Activated CD8-positive, alpha-beta memory T cell treated with anti-CD3 and anti-CD28 coated beads for 4 hours (primary cell): ENCODE results near the gene PRUNE2.
"Not testable (repeated sequence)": the region's sequence is repeated elsewhere in the genome, so short reads cannot be mapped to it uniquely, and the experiment has no call there.

Experiments
- DNase-seq, 2 donors: peaks; one replicate each; pipeline ENCODE4 v3.0.0-alpha.2; 2020; ENCODE audit warnings: low read depth in 2 of 2

The PRUNE2 gene

GRCh38 chr9:76905791-76906646 is at the start of gene PRUNE2:
TSS of gene PRUNE2 (minus strand) at chr9:76906114. CDS start at chr9:76905963, 151 bp downstream.
- DNase-seq, result no peak

- DNase-seq, result not testable (repeated sequence)
Observed at GRCh38 chr9:76955406-76955805, 49.5 kb upstream of the PRUNE2 start.

- DNase-seq, result no peak
Observed at GRCh38 chr9:76949865-76950264, 44.0 kb upstream of the PRUNE2 start.

GRCh38 chr9:76944011-76944410 is 38.1 kb upstream of the PRUNE2 start:
- DNase-seq, result no peak

GRCh38 chr9:76943054-76943453 is 37.1 kb upstream of the PRUNE2 start:
- no peak for DNase-seq

GRCh38 chr9:76932757-76933156 is 26.8 kb upstream of the PRUNE2 start:
- no peak for DNase-seq

- DNase-seq, result no peak
Observed at GRCh38 chr9:76932265-76932664, 26.4 kb upstream of the PRUNE2 start.

GRCh38 chr9:76927540-76928240 is 21.8 kb upstream of the PRUNE2 start:
- no peak for DNase-seq

GRCh38 chr9:76926846-76927245 is 20.9 kb upstream of the PRUNE2 start:
- DNase-seq, result no peak

- no peak for DNase-seq
Observed at GRCh38 chr9:76926324-76926741, 20.4 kb upstream of the PRUNE2 start.

GRCh38 chr9:76921165-76921564 is 15.3 kb upstream of the PRUNE2 start:
- DNase-seq, result no peak

- DNase-seq, result no peak
Observed at GRCh38 chr9:76917299-76917698, 11.4 kb upstream of the PRUNE2 start.

GRCh38 chr9:76916231-76916630 is 10.3 kb upstream of the PRUNE2 start:
- DNase-seq, result no peak

GRCh38 chr9:76913467-76913866 is 7.6 kb upstream of the PRUNE2 start:
- no peak for DNase-seq

GRCh38 chr9:76912636-76913275 is 6.8 kb upstream of the PRUNE2 start:
- DNase-seq, result no peak

- no peak for DNase-seq
Observed at GRCh38 chr9:76911971-76912370, 6.1 kb upstream of the PRUNE2 start.

GRCh38 chr9:76910861-76911260 is 4.9 kb upstream of the PRUNE2 start:
- DNase-seq, result no peak

GRCh38 chr9:76906647-76906975 is 697 bp upstream of the PRUNE2 start:
- DNase-seq, result no peak

GRCh38 chr9:76904661-76905457 is 1.1 kb downstream of the PRUNE2 start:
- no peak for DNase-seq

GRCh38 chr9:76902395-76902794 is 3.5 kb downstream of the PRUNE2 start:
- no peak for DNase-seq

- DNase-seq, result no peak
Observed at GRCh38 chr9:76901801-76902200, 4.1 kb downstream of the PRUNE2 start.

- no peak for DNase-seq
Observed at GRCh38 chr9:76900884-76901440, 5.0 kb downstream of the PRUNE2 start.
